T-helper 17 cell (primary cell): ENCODE measurements around the gene B9D2. TPM values are rescaled to one million over a fixed set of nuclear protein-coding genes. Genes with fewer than 3 reads are reported as not detected.
"Not testable (repeated sequence)": the region's sequence is repeated elsewhere in the genome, so short reads cannot be mapped to it uniquely, and the experiment has no call there.

Experiments
- ATAC-seq: fragments of 150-1000 bp; cut with Tn5 transposase; 2 replicates; pipeline ENCODE4 v1.10.0; 2021; ENCODE audit warnings: mild to moderate bottlenecking, moderate library complexity
- DNase-seq, 3 donors: peaks; one replicate each; pipeline versions ENCODE4 v3.0.0 to v3.0.0-alpha.2; 2020 to 2021
- H3K9me3 ChIP-seq: one replicate; pipeline ENCODE4 v1.7.0; 2013; ENCODE audit warnings: low read length, mild to moderate bottlenecking; ENCODE audit not compliant: control insufficient read depth, poor library complexity, severe bottlenecking
- H3K27ac Mint-ChIP-seq: one replicate; pipeline ENCODE4 v1.8.0; 2022; ENCODE audit warnings: mild to moderate bottlenecking, moderate library complexity, mixed read lengths
- H3K27me3 Mint-ChIP-seq: one replicate; pipeline ENCODE4 v1.8.0; 2022; ENCODE audit warnings: mixed read lengths
- H3K36me3 Mint-ChIP-seq: one replicate; pipeline ENCODE4 v1.8.0; 2022; ENCODE audit warnings: low read depth, mixed read lengths
- H3K4me1 Mint-ChIP-seq: one replicate; pipeline ENCODE4 v1.8.0; 2022; ENCODE audit warnings: mild to moderate bottlenecking, mixed read lengths
- H3K4me3 Mint-ChIP-seq: one replicate; pipeline ENCODE4 v1.8.0; 2022; ENCODE audit warnings: mild to moderate bottlenecking, moderate library complexity, mixed read lengths
- total RNA-seq, 4 donors: library from RNA in 2 of 4; stranded (reverse) in 2 of 4; gene quantifications; one replicate each; pipeline ENCODE4 v1.2.3 and lab custom pipeline; 2022 to 2026

The B9D2 gene
- total RNA-seq, 2 donors from 2014 or later, result 37.1 to 41.4 TPM

DNA sequence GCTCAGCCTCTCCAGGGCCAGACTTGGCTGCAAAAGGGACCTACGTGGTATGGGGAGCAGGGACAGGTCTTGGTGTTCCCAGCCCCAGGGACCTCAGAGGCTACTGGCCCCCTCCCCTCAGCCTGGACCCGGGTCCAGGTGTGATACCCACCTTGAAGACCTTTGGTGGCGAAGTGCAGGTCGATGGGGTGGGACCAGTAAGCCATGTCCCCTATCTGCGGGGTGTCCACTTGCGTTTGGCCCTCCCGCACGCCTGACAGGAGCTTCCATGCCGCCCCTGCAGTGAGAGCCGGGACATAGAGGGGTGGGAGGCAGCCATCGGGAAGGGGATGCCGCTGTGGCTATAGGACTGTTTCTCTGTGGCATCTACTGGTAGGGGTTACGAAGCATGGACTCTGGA is 6.2 kb downstream of the B9D2 start:
- Mint-ChIP-seq H3K27ac (peak overlapping the region; percentile 95), H3K36me3 (no peaks in the 10 kb centered on the region), H3K4me3 (peak overlapping the region; percentile 86), H3K4me1 (peaks cover 53% of the 10 kb centered on the region), H3K27me3 (no peaks in the 10 kb centered on the region)
- DNase-seq (no peak), ATAC-seq (no peak)
- H3K9me3 ChIP-seq, result no peaks in the 10 kb centered on the region

DNA sequence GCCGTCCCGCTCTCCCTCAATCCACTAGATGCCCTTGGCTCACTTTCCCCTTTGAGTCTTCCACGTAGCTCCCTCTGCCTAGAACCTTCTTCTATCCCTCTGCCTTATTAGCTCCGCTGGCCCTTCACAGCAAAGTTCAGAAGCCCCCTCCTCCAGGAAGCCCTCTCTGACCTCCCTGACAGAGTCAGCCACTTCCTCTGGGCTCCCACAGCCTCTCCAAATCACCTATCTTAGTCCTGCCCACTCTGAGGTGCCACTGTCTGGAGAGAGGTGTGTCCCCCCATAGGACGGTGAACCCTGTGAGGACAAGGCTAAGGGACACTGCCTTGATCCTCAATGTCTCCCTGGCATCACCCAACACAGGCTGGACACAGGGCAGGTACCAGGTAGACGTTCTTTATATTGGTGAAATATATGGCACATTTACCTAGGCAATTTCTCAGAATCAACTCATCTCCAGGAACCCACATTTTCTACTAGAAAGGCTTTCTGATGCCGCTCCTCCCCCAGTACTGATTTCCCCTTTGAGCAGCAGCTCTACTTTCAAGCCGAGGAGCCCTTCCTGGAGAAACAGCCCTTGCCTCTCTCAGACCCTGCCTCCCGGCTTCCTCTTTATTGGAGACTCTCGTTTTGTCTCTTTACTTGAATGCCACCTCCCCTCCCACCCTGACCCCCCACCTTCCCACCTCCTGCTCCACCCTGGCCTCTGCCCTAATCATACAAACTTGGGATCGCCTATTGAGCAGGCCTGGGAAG is 6.8 kb downstream of the B9D2 start:
- ATAC-seq, result no peak
- H3K36me3 Mint-ChIP-seq, result peaks cover 2% of the 10 kb centered on the region
- H3K27ac Mint-ChIP-seq, result peak overlapping the region; percentile 95
- no peaks in the 10 kb centered on the region for H3K9me3 ChIP-seq
- no peak for DNase-seq
- no peaks in the 10 kb centered on the region for H3K27me3 Mint-ChIP-seq
- H3K4me1 Mint-ChIP-seq, result peaks cover 50% of the 10 kb centered on the region
- peak overlapping the region; percentile 86 for H3K4me3 Mint-ChIP-seq

DNA sequence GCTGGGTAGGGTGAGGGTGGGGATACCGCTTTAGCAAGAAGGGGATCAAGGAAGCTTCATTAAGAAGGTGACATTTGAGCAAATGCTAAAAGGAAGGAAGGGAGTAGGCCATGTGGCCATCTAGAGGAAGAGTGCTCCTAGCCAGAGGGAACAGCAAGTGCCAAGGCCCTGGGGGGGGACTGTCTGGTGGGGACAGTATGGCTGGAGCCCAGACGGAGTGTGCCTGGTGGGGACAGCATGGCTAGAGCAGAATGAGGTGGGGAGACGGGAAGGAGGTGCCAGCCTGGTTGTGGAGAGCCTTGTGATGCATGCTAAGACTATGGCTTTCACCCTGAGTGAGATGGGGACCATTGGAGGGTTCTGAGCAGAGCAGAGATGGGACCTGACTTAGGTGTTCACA is 8.1 kb downstream of the B9D2 start:
- peak overlapping the region; percentile 86 for H3K4me3 Mint-ChIP-seq
- no peaks in the 10 kb centered on the region for H3K9me3 ChIP-seq
- no peaks in the 10 kb centered on the region for H3K27me3 Mint-ChIP-seq
- peaks cover 56% of the 10 kb centered on the region for H3K4me1 Mint-ChIP-seq
- peak overlapping the region; percentile 95 for H3K27ac Mint-ChIP-seq
- ATAC-seq (no peak), DNase-seq (no peak)
- H3K36me3 Mint-ChIP-seq, result peaks cover 8% of the 10 kb centered on the region

DNA sequence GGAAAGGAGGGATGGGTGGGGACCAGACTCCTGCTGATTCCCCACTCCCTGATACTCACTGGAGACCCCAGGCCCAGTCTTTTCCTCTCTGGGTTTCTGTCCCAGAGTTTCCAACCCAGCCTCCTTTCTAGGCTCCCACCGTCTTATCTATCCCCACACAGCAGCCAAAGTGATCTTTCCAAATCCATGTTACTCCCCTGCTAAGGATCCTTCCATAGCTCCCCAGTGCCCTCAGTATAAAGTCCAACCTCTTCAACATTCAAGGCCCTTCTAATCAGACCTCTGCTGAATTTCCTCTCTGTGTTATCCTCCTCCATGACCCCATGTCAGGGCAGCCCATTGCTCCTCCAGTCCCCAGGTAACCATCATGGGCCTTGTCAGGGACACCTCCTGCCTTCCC is 8.9 kb downstream of the B9D2 start:
- Mint-ChIP-seq H3K4me1 (peaks cover 55% of the 10 kb centered on the region), H3K27me3 (no peaks in the 10 kb centered on the region), H3K36me3 (peaks cover 10% of the 10 kb centered on the region)

DNA sequence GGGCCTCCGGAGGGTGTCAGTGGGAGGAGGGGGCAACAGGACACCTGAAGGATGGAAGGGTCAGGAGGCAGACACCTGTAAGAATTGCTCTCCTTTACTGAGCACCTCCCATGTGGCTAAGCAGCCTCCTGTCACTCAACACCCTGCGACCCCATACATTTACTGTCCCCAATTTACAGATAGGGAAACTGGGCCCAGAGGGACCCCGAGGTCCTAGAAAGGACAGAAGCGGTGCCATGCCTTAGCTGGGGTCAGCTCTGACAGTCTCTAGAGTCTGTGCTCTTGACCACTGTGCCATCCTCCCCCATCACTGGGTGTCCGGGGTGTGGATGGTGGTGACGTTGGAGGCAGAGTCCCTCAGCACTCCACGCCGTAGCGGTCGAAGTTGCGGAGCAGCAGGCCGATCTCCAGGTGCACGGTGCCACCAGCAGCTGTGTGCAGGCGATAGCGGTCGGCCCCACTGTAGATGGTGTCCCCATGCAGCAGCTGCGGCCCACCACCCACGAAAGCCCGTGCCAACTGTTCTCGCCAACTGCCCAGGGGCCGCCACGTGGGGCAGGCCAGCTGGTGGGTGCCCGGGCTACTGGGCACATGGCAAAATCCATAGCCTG is 9.5 kb downstream of the B9D2 start:
- DNase-seq (no peak), ATAC-seq (no peak)
- no peaks in the 10 kb centered on the region for H3K9me3 ChIP-seq
- peak overlapping the region; percentile 99 for H3K27ac Mint-ChIP-seq
- H3K4me1 Mint-ChIP-seq, result peaks cover 57% of the 10 kb centered on the region
- no peaks in the 10 kb centered on the region for H3K27me3 Mint-ChIP-seq
- H3K4me3 Mint-ChIP-seq, result peak overlapping the region; percentile 99
- peaks cover 10% of the 10 kb centered on the region for H3K36me3 Mint-ChIP-seq

More for the DNA sequence above, 8.9 kb downstream of the B9D2 start:
- DNase-seq (no peak), ATAC-seq (no peak)
- Mint-ChIP-seq H3K4me3 (peak overlapping the region; percentile 86), H3K27ac (peak overlapping the region; percentile 95)
- H3K9me3 ChIP-seq, result no peaks in the 10 kb centered on the region

DNA sequence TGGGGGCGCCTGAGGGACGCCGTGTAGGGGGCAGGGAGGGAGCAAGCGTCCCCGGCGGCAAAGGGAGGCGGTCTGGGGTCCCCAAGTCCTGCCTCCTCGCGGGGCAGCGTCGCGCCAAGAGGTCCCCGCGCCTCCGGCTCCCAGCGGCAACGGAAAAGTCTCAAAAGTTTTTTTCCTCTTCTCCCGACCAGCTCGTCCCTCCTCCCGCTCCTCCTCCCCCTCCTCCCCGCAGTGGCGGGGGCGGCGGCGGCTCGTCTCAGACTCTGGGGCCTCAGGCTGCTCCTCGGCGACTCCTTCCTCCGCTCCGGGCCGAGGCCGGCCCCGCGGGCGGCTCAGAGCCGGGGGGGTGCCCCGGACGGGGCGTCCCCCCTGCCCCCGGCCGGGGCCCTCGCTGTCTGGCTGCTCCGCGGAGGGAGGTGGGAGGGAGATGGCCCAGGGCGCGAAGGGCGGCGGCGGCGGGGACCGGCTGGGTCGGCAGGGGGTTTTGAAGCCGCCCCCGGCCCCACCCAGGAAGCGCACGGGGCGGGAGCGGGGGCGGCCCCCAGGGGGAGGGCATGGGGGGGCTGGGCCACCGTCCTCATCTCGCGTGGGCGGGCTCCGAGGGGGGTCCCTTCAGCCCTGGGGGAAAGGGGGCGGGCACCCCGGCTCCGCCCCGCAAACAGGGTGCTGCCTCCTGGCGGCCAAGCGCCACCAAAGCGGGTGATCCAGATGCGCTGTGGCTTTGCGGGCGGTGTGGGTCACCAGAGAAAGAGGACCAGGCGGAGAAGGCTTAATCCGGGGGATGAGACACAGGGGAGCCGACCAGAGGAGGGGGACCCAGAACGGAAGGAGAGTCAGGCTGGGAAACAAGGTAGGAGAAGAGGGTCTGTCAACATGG is 10.2 kb downstream of the B9D2 start, which contains the start of gene TGFB1:
Gene TGFB1, minus strand, starts transcription at position 457 of the 877 bp plus-strand sequence. CDS start 878 bp downstream, outside the sequence.
- H3K27me3 Mint-ChIP-seq, result no peaks in the 10 kb centered on the region
- DNase-seq, result peak; percentile 93 to 97 (median 96)
- ATAC-seq, result peak; percentile 69

DNA sequence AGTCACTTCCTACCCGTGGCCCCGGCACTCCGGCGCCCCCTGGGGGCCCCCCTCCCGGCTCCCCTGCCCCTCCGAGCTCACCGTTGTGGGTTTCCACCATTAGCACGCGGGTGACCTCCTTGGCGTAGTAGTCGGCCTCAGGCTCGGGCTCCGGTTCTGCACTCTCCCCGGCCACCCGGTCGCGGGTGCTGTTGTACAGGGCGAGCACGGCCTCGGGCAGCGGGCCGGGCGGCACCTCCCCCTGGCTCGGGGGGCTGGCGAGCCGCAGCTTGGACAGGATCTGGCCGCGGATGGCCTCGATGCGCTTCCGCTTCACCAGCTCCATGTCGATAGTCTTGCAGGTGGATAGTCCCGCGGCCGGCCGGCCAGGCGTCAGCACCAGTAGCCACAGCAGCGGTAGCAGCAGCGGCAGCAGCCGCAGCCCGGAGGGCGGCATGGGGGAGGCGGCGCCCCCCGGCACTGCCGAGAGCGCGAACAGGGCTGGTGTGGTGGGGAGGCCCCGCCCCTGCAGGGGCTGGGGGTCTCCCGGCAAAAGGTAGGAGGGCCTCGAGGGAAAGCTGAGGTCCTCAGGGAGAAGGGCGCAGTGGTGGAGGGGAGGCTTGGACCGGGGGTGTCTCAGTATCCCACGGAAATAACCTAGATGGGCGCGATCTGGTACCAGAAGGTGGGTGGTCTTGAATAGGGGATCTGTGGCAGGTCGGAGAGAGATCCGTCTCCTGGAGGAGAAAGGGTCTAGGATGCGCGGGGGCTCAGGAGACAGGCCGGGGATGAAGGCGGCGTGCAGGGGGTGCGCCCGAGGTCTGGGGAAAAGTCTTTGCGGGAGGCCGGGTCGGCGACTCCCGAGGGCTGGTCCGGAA is 11.1 kb downstream of the B9D2 start:
- no peaks in the 10 kb centered on the region for H3K9me3 ChIP-seq
- H3K27ac Mint-ChIP-seq, result peak overlapping the region; percentile 99
- peak overlapping the region; percentile 99 for H3K4me3 Mint-ChIP-seq
- no peaks in the 10 kb centered on the region for H3K27me3 Mint-ChIP-seq
- peaks cover 14% of the 10 kb centered on the region for H3K36me3 Mint-ChIP-seq
- DNase-seq, result peak; percentile 66 to 76 (median 67)
- peak; percentile 14 for ATAC-seq
- peaks cover 60% of the 10 kb centered on the region for H3K4me1 Mint-ChIP-seq

More for the DNA sequence above, 10.2 kb downstream of the B9D2 start, which contains the start of gene TGFB1:
- Mint-ChIP-seq H3K36me3 (peaks cover 12% of the 10 kb centered on the region), H3K4me3 (peak within 1 kb of the TSS; percentile 99), H3K27ac (peak within 1 kb of the TSS; percentile 99), H3K4me1 (peaks cover 63% of the 10 kb centered on the region)
- no peaks in the 10 kb centered on the region for H3K9me3 ChIP-seq

DNA sequence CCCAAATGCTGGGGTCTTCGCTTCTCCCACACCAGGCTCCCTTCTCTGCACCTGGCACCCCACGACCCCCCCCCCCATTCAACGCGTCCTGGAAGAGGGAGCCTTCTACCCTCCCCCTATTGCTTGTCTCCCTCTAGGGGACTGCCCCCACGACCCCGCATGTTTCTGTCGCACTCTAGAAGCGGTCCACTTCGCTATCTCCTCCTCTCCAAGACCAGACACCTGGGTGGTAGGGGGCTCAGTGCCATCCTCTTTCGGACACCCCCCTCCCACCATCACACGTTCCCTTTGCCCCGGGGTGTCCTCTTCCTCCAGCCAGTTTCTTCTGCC is 11.7 kb downstream of the B9D2 start:
- ATAC-seq (no peak), DNase-seq (no peak)
- H3K27me3 Mint-ChIP-seq, result no peaks in the 10 kb centered on the region
- H3K9me3 ChIP-seq, result no peaks in the 10 kb centered on the region
- H3K27ac Mint-ChIP-seq, result peak overlapping the region; percentile 99
- H3K36me3 Mint-ChIP-seq, result peaks cover 14% of the 10 kb centered on the region
- peak overlapping the region; percentile 99 for H3K4me3 Mint-ChIP-seq
- H3K4me1 Mint-ChIP-seq, result peaks cover 56% of the 10 kb centered on the region

DNA sequence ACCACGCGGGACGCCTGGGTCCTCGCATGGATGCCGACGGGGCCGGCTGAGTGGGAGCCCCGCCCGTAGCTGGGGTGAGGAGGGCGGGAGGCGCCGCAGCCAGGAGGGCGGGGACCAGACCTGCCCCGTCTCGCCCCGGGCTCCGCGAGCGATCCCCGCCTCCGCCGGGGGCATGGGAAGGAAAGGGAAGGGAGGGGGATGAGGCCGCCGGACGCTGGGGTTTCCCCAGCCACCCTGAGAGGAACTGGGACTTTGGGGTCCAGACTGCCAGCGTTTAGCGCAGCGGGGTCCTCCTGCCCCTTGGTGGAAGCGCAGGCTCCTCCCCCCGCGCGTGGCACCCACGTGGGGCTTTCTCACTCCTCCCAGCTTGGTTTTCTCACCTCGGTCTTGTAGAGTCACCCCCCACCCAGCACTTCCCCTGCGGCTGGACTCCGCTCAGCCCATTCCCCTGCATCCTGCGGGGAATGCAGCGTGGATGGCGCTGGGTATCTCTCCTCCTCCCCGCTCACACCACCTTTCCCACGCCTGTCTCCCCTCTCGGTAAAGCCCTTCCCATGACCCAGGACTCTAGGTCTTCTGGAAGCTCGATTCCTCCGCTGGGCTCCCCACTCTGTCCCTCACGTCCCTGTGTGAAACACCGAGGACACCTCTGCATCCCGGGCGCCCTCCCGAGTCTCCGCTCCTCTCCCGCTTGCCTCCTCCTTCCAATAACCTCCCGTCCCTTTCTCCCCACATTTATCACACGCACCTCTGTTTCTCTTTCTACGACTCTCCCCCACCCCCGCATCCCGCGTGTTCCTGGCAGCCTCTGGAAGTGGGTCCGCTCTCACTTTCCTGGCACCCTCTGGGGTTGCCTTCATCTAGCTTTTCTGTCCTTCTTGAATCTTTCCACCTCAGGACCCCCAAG is 12.4 kb downstream of the B9D2 start:
- H3K9me3 ChIP-seq, result no peaks in the 10 kb centered on the region
- Mint-ChIP-seq H3K4me3 (peak overlapping the region; percentile 99), H3K27me3 (no peaks in the 10 kb centered on the region), H3K4me1 (peaks cover 51% of the 10 kb centered on the region), H3K27ac (peak overlapping the region; percentile 99), H3K36me3 (peaks cover 14% of the 10 kb centered on the region)
- ATAC-seq (peak; percentile 65), DNase-seq (peak; percentile 72 to 84 (median 78))

DNA sequence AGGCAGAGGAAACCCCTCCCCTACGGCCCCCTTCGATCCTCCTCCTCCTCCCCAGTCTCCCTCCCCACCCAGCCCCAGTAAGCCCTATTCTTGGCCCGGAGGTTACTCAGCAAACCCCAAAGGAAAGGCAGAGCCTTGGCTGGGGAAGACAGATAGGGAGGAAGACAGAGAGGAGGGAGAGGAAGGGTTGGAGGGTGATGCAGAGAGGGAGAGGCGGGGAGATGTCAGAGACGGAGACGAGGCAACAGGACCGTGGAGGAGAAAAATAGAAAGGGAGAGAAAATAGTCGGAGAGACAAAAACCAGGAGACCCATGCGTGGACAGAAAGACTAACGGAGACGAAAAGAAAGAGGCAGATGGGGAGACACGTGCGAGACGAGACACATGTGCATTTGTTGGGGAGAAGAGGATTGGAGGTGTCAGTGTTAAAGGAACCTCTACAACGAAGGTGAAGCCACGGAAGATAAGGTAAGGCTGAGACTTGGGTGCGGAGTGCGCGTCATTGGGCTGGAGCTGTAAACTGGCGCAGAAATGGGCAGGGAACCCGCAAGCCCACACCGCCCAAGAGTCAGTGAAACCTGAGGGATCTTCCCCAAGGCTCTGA is 13.1 kb downstream of the B9D2 start:
- DNase-seq, result no peak

DNA sequence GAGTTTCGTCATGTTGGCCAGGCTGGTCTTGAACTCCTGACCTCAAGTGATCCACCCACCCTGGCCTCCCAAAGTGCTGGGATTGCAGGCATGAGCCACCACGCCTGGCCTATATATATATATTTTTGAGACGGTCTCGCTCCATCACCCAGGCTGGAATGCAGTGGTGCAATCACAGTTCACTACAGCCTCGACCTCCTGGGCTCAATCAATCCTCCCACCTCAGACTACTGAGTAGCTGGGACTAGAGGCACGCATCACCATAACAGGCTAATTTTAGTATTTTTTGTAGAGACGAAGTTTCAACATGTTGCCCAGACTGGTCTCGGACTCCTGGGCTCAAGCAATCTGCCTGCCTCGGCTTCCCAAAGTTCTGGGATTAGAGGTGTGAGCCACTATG is 17.0 kb downstream of the B9D2 start:
- ATAC-seq, result not testable (repeated sequence)

More for the DNA sequence above, 13.1 kb downstream of the B9D2 start:
- Mint-ChIP-seq H3K4me1 (peaks cover 46% of the 10 kb centered on the region), H3K36me3 (peaks cover 14% of the 10 kb centered on the region), H3K27ac (peak overlapping the region; percentile 99), H3K27me3 (no peaks in the 10 kb centered on the region), H3K4me3 (peak overlapping the region; percentile 99)
- ATAC-seq, result peak; percentile 13
- no peaks in the 10 kb centered on the region for H3K9me3 ChIP-seq

More for the DNA sequence above, 17.0 kb downstream of the B9D2 start:
- not testable (repeated sequence) for DNase-seq, H3K9me3 ChIP-seq, H3K27me3 Mint-ChIP-seq, H3K4me3 Mint-ChIP-seq
- peak overlapping the region; percentile 51 for H3K27ac Mint-ChIP-seq
- H3K36me3 Mint-ChIP-seq, result peaks cover 14% of the 10 kb centered on the region
- H3K4me1 Mint-ChIP-seq, result peaks cover 42% of the 10 kb centered on the region
